Measurements from ENCODE around the gene ABCC1. TPM values are rescaled to one million over a fixed set of nuclear protein-coding genes. Genes with fewer than 3 reads are reported as not detected.
"Not testable (repeated sequence)": the region's sequence is repeated elsewhere in the genome, so short reads cannot be mapped to it uniquely, and the experiment has no call there.

The ABCC1 gene
- total RNA-seq, 1 donor from 2014 or later: 29.9 TPM

DNA sequence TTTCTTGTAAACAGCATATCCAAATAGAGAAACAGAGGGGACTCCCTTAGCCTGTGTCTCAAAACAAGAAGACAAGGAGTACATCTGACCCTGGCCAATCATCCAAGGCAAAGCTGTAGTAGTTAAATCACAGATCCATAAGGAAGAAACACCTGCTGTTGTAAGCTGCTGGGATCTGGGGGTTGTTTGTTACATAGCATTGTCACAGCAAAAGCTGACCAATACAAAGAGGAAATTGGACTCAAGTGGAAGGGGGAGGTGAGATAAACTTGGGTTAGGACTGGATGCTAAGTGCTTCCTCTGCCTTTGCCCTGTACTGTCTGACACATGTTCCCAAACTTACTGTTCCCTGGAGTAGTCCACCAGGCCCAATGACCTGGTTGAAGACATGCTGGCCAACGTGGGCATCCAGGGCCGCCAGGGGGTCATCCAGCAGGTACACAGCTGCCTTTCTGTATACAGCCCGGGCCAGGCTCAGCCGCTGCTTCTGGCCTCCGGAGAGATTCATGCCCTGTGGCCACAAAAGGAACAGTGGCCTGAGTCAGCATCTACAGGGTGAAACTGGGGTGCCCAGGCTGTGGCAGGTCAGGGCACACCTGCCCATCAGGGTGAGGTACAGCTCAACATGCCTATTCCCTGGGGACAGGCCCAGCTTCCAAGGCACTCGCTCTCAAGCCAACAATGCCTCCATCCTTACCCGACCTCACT, 229.2 kb downstream of the ABCC1 start:
- peaks cover 2% of the 10 kb centered on the region for H3K27me3 Mint-ChIP-seq (ENCODE audit: unreplicated experiment)
- no peak overlapping the region for H3K4me3 Mint-ChIP-seq (ENCODE audit: unreplicated experiment)
- peaks cover 2% of the 10 kb centered on the region for H3K4me1 Mint-ChIP-seq (ENCODE audit: low read depth, unreplicated experiment)
- H3K27ac Mint-ChIP-seq (ENCODE audit: unreplicated experiment): no peak overlapping the region
- peaks cover 18% of the 10 kb centered on the region for H3K36me3 Mint-ChIP-seq (ENCODE audit: unreplicated experiment)
- TF ChIP-seq, protein P1, sequence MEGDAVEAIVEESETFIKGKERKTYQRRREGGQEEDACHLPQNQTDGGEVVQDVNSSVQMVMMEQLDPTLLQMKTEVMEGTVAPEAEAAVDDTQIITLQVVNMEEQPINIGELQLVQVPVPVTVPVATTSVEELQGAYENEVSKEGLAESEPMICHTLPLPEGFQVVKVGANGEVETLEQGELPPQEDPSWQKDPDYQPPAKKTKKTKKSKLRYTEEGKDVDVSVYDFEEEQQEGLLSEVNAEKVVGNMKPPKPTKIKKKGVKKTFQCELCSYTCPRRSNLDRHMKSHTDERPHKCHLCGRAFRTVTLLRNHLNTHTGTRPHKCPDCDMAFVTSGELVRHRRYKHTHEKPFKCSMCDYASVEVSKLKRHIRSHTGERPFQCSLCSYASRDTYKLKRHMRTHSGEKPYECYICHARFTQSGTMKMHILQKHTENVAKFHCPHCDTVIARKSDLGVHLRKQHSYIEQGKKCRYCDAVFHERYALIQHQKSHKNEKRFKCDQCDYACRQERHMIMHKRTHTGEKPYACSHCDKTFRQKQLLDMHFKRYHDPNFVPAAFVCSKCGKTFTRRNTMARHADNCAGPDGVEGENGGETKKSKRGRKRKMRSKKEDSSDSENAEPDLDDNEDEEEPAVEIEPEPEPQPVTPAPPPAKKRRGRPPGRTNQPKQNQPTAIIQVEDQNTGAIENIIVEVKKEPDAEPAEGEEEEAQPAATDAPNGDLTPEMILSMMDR (IDR thresholded peaks at IDR 0.05; ENCODE audit: partially characterized antibody, unreplicated experiment): no peak
- DNase-seq: no peak
- peaks cover 6% of the 10 kb centered on the region for H3K9me3 Mint-ChIP-seq (ENCODE audit: unreplicated experiment)

DNA sequence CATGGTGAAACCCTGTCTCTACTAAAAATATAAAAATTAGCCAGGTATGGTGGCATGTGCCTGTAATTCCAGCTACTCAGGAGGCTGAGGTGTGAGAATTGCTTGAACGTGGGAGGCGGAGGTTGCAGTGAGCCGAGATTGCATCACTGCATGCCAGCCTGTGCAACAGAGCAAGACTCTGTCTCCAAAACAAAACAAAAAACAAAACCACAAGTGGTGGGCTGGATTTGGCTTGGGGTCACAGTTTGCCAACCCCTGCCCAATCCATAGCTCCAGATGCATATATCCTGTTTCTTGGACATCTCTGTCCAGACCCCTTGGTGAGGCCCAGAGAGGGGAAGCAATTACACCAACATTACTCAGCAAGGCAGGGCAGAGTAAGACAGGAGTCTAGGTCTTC, 232.3 kb downstream of the ABCC1 start:
- H3K36me3 Mint-ChIP-seq (ENCODE audit: unreplicated experiment); H3K27ac Mint-ChIP-seq (ENCODE audit: unreplicated experiment); H3K4me1 Mint-ChIP-seq (ENCODE audit: low read depth, unreplicated experiment); H3K9me3 Mint-ChIP-seq (ENCODE audit: unreplicated experiment); H3K27me3 Mint-ChIP-seq (ENCODE audit: unreplicated experiment); H3K4me3 Mint-ChIP-seq (ENCODE audit: unreplicated experiment); DNase-seq: not testable (repeated sequence)

DNA sequence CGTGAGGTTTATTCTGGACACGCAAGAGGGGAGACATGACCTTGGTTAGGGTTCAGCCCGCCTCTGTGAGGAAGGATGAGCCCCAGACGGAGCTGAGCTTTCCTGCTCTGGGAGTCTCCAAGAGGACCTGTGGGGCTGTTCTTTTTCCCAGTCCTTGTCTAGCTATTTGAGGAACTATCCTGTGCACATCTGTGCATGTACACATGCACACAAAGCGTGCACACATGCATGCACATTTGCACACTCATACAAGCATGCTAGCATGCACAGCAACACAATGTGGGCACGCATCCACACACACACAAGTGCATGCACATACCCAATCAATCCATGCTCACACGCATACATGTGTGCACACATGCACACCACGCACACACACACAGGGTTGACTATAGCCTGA, 233.5 kb downstream of the ABCC1 start:
- no peak overlapping the region for H3K27ac Mint-ChIP-seq (ENCODE audit: unreplicated experiment)
- TF ChIP-seq, protein P1 (IDR thresholded peaks at IDR 0.05; ENCODE audit: partially characterized antibody, unreplicated experiment): no peak
- H3K27me3 Mint-ChIP-seq (ENCODE audit: unreplicated experiment): no peaks in the 10 kb centered on the region
- H3K4me1 Mint-ChIP-seq (ENCODE audit: low read depth, unreplicated experiment): no peaks in the 10 kb centered on the region
- H3K9me3 Mint-ChIP-seq (ENCODE audit: unreplicated experiment): peaks cover 8% of the 10 kb centered on the region
- H3K36me3 Mint-ChIP-seq (ENCODE audit: unreplicated experiment): peaks cover 8% of the 10 kb centered on the region
- no peak for DNase-seq
- H3K4me3 Mint-ChIP-seq (ENCODE audit: unreplicated experiment): no peak overlapping the region

DNA sequence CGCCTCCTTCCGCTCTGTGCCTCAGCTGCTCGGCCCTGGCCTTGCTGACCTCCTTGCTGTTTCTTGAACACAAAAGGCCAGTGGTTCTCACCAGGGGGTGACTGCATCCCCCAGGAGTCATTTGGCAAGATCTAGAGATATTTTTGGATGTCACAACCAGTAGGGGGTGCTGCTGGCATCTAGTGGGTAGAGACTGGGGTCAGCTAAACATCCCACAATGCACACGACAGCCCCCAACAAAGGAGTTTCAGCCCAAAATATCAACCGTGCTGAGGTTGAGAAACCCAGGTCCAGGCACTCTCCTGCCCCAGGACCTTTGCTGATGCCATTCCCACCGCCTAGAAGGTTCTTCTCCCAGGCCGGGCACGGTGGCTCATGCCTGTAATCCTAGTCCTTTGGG, 234.1 kb downstream of the ABCC1 start:
- H3K27me3 Mint-ChIP-seq (ENCODE audit: unreplicated experiment): no peaks in the 10 kb centered on the region
- no peak overlapping the region for H3K4me3 Mint-ChIP-seq (ENCODE audit: unreplicated experiment)
- peaks cover 8% of the 10 kb centered on the region for H3K9me3 Mint-ChIP-seq (ENCODE audit: unreplicated experiment)
- TF ChIP-seq, protein P1 (IDR thresholded peaks at IDR 0.05; ENCODE audit: partially characterized antibody, unreplicated experiment): no peak
- H3K4me1 Mint-ChIP-seq (ENCODE audit: low read depth, unreplicated experiment): no peaks in the 10 kb centered on the region
- no peak overlapping the region for H3K27ac Mint-ChIP-seq (ENCODE audit: unreplicated experiment)
- no peak for DNase-seq
- peaks cover 8% of the 10 kb centered on the region for H3K36me3 Mint-ChIP-seq (ENCODE audit: unreplicated experiment)

DNA sequence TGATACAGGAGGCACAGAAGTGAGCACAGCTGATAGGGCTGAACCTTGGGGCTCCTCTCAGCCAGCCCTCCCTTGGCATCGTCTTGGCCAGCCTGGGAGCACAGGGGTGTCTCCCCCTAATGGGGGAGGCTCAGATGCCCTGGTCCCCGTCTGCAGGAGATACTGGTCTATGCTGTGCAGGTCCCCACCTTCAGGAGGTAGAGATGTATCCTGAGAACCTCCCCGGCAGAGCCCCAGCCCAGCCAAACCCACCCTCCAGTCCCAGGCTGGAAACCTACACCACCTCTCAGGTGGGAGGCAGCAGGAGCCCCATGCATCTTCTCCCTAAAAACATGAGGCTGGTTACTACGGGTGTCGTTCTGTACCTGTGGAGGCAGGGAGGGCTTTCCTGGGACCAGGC, 235.2 kb downstream of the ABCC1 start:
- DNase-seq: no peak
- TF ChIP-seq, protein P1 (IDR thresholded peaks at IDR 0.05; ENCODE audit: partially characterized antibody, unreplicated experiment): no peak
- Mint-ChIP-seq H3K4me3 (ENCODE audit: unreplicated experiment) (no peak overlapping the region), H3K27me3 (ENCODE audit: unreplicated experiment) (no peaks in the 10 kb centered on the region), H3K4me1 (ENCODE audit: low read depth, unreplicated experiment) (no peaks in the 10 kb centered on the region), H3K9me3 (ENCODE audit: unreplicated experiment) (peaks cover 8% of the 10 kb centered on the region), H3K27ac (ENCODE audit: unreplicated experiment) (no peak overlapping the region), H3K36me3 (ENCODE audit: unreplicated experiment) (peaks cover 4% of the 10 kb centered on the region)
